ENCODE measurements around the gene PCBP3. TPM values are rescaled to one million over a fixed set of nuclear protein-coding genes. Genes with fewer than 3 reads are reported as not detected.
"Not testable (repeated sequence)": the region's sequence is repeated elsewhere in the genome, so short reads cannot be mapped to it uniquely, and the experiment has no call there.

Gene PCBP3
- total RNA-seq, 2 experiments from 2014 or later = 12.2 to 13.2 TPM

- DNase-seq = peak; percentile 90
- Mint-ChIP-seq H3K36me3 (ENCODE audit: low read depth) (peaks cover 3% of the 10 kb centered on the region), H3K9me3 (ENCODE audit: low read depth) (peaks cover 8% of the 10 kb centered on the region), H3K4me1 (peaks cover 38% of the 10 kb centered on the region), H3K4me3 (peak overlapping the region; percentile 75), H3K27ac (peak overlapping the region; percentile 85), H3K27me3 (no peaks in the 10 kb centered on the region)
- ATAC-seq = peak; percentile 91
- CTCF ChIA-PET = interaction anchor here (2.0 kb wide), 1 partner anchor 19 kb away, joined by 8 read pairs; no protein-coding TSS in a partner anchor
- POLR2A ChIA-PET = no interaction called here
- intact Hi-C loops (cut with DNase I, micrococcal nuclease) = loop anchor here in 1 of 2 experiments (1.0 kb wide), 2 partner anchors 23 to 28 kb away; partner anchors contain the start of gene PCBP3
Observed at GRCh38 chr21:45615145-45615711, 28.3 kb upstream of the PCBP3 start.

- Mint-ChIP-seq H3K36me3 (ENCODE audit: low read depth) (peaks cover 3% of the 10 kb centered on the region), H3K4me1 (peaks cover 40% of the 10 kb centered on the region), H3K9me3 (ENCODE audit: low read depth) (peaks cover 8% of the 10 kb centered on the region), H3K4me3 (no peak overlapping the region), H3K27me3 (no peaks in the 10 kb centered on the region), H3K27ac (no peak overlapping the region)
- intact Hi-C loops (cut with DNase I, micrococcal nuclease) = no loop called here
- ChIA-PET POLR2A (no interaction called here), CTCF (no interaction called here)
- DNase-seq (no peak), ATAC-seq (no peak)
Observed at GRCh38 chr21:45617021-45617921, 26.3 kb upstream of the PCBP3 start.

GRCh38 chr21:45618287-45618686 is 25.2 kb upstream of the PCBP3 start:
- ChIA-PET CTCF (no interaction called here), POLR2A (no interaction called here)
- ATAC-seq (no peak), DNase-seq (no peak)
- intact Hi-C loops (cut with DNase I, micrococcal nuclease) = no loop called here
- Mint-ChIP-seq H3K27ac (no peak overlapping the region), H3K27me3 (no peaks in the 10 kb centered on the region), H3K36me3 (ENCODE audit: low read depth) (peaks cover 3% of the 10 kb centered on the region), H3K4me3 (no peak overlapping the region), H3K9me3 (ENCODE audit: low read depth) (peaks cover 8% of the 10 kb centered on the region), H3K4me1 (peaks cover 40% of the 10 kb centered on the region)

- Mint-ChIP-seq H3K4me1 (peaks cover 35% of the 10 kb centered on the region), H3K9me3 (ENCODE audit: low read depth) (peaks cover 8% of the 10 kb centered on the region), H3K4me3 (no peak overlapping the region), H3K27ac (no peak overlapping the region), H3K36me3 (ENCODE audit: low read depth) (peaks cover 3% of the 10 kb centered on the region), H3K27me3 (no peaks in the 10 kb centered on the region)
- intact Hi-C loops (cut with DNase I, micrococcal nuclease) = no loop called here
- DNase-seq = no peak
- ChIA-PET CTCF (no interaction called here), POLR2A (no interaction called here)
- ATAC-seq = no peak
Observed at GRCh38 chr21:45618846-45619485, 24.6 kb upstream of the PCBP3 start.

- peaks cover 8% of the 10 kb centered on the region for H3K9me3 Mint-ChIP-seq (ENCODE audit: low read depth)
- H3K4me3 Mint-ChIP-seq = no peak overlapping the region
- ATAC-seq (no peak), DNase-seq (no peak)
- no peak overlapping the region for H3K27ac Mint-ChIP-seq
- no peaks in the 10 kb centered on the region for H3K27me3 Mint-ChIP-seq
- POLR2A ChIA-PET = no interaction called here
- intact Hi-C loops (cut with DNase I, micrococcal nuclease) = no loop called here
- CTCF ChIA-PET = interaction anchor here (0.7 to 1.6 kb wide), 5 partner anchors 19 to 485 kb away, joined by 3 to 4 read pairs (median 3); no protein-coding TSS in a partner anchor
- H3K36me3 Mint-ChIP-seq (ENCODE audit: low read depth) = peaks cover 3% of the 10 kb centered on the region
- peaks cover 32% of the 10 kb centered on the region for H3K4me1 Mint-ChIP-seq
Observed at GRCh38 chr21:45620201-45620923, 23.2 kb upstream of the PCBP3 start.

- H3K9me3 Mint-ChIP-seq (ENCODE audit: low read depth); H3K27ac Mint-ChIP-seq: not testable (repeated sequence)
- CTCF ChIA-PET = interaction anchor here (0.7 to 1.6 kb wide), 3 partner anchors 17 to 144 kb away, joined by 3 to 4 read pairs (median 3); no protein-coding TSS in a partner anchor
Observed at GRCh38 chr21:45621435-45622331, 21.8 kb upstream of the PCBP3 start.

GRCh38 chr21:45622416-45623097 is 21.0 kb upstream of the PCBP3 start:
- H3K4me3 Mint-ChIP-seq = no peak overlapping the region
- ATAC-seq (no peak), DNase-seq (no peak)
- intact Hi-C loops (cut with DNase I, micrococcal nuclease) = no loop called here
- peaks cover 3% of the 10 kb centered on the region for H3K36me3 Mint-ChIP-seq (ENCODE audit: low read depth)
- H3K9me3 Mint-ChIP-seq (ENCODE audit: low read depth) = peaks cover 8% of the 10 kb centered on the region
- ChIA-PET POLR2A (no interaction called here), CTCF (no interaction called here)
- no peak overlapping the region for H3K27ac Mint-ChIP-seq
- peaks cover 13% of the 10 kb centered on the region for H3K4me1 Mint-ChIP-seq
- H3K27me3 Mint-ChIP-seq = no peaks in the 10 kb centered on the region

More at GRCh38 chr21:45621435-45622331, 21.8 kb upstream of the PCBP3 start:
- H3K4me1 Mint-ChIP-seq = peaks cover 21% of the 10 kb centered on the region
- DNase-seq; H3K36me3 Mint-ChIP-seq (ENCODE audit: low read depth); intact Hi-C loops (cut with DNase I, micrococcal nuclease); ATAC-seq; H3K4me3 Mint-ChIP-seq; POLR2A ChIA-PET; H3K27me3 Mint-ChIP-seq: not testable (repeated sequence)

GRCh38 chr21:45623436-45623835 is 20.1 kb upstream of the PCBP3 start:
- ATAC-seq = no peak
- CTCF ChIA-PET = no interaction called here
- intact Hi-C loops (cut with DNase I, micrococcal nuclease) = no loop called here
- Mint-ChIP-seq H3K9me3 (ENCODE audit: low read depth) (peaks cover 8% of the 10 kb centered on the region), H3K27me3 (no peaks in the 10 kb centered on the region), H3K27ac (no peak overlapping the region), H3K4me1 (peaks cover 11% of the 10 kb centered on the region), H3K36me3 (ENCODE audit: low read depth) (peaks cover 3% of the 10 kb centered on the region), H3K4me3 (no peak overlapping the region)
- POLR2A ChIA-PET = no interaction called here
- no peak for DNase-seq

- DNase-seq; H3K36me3 Mint-ChIP-seq (ENCODE audit: low read depth); intact Hi-C loops (cut with DNase I, micrococcal nuclease); ATAC-seq; H3K27me3 Mint-ChIP-seq; H3K27ac Mint-ChIP-seq; CTCF ChIA-PET; H3K4me3 Mint-ChIP-seq; H3K9me3 Mint-ChIP-seq (ENCODE audit: low read depth); POLR2A ChIA-PET: not testable (repeated sequence)
- H3K4me1 Mint-ChIP-seq = peaks cover 16% of the 10 kb centered on the region
Observed at GRCh38 chr21:45626127-45626526, 17.4 kb upstream of the PCBP3 start.
